GM18498 (cell line): Measurements from ENCODE around the gene ZNF594.
"Not testable (repeated sequence)": the region's sequence is repeated elsewhere in the genome, so short reads cannot be mapped to it uniquely, and the experiment has no call there.

ENCODE experiments used
- ATAC-seq: cut with Tn5 transposase; IDR thresholded peaks from one replicate; pipeline ENCODE4 v1.9.1; 2021; ENCODE audit warnings: mild to moderate bottlenecking, moderate library complexity; ENCODE audit not compliant: unreplicated experiment

ZNF594 gene

DNA sequence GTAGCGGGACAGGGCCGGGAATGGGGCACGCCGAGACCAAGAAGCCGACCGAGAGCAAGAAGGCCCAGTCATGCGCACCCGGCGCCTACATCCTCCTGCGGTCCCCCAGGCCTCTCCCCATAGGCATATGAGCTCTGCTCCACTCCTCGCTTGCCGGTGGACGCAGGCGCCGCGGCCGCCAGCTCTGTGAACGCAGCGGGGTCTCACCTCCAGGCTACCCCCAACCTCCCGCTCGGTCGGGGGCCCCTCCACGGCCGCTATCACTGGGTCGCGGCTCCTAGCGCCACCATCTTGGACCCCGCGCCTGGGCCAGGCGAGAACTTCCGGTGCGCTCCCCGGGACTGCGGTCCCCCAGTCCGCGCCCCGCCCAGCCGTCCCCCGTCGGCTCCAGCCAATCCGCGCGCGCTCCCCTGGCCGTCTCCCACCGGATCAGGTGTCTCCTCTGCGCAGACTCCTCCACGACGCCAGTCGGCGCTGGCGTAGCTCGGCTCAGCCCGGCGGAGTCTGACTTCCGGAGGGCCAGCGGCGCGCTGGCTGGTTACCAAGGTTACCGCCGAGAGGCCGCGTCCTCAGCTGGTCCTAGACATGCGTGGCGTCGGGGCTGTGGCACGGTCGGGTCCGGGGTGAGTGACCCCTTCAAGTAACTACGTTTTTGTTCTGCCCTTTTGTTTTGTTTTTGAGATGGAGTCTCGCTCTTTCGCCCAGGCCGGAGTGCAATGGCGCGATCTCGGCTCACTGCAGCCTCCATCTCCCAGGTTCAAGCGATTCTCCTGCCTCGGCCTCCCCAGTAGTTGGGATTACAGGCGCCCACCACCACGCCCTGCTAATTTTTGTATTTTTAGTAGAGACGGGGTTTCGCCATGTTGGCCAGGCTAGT is at the start of gene ZNF594:
ZNF594 (minus strand) TSS at position 328 of the 877 bp plus-strand sequence. CDS start 7,612 bp downstream, outside the sequence.
- peak; percentile 97 for ATAC-seq

DNA sequence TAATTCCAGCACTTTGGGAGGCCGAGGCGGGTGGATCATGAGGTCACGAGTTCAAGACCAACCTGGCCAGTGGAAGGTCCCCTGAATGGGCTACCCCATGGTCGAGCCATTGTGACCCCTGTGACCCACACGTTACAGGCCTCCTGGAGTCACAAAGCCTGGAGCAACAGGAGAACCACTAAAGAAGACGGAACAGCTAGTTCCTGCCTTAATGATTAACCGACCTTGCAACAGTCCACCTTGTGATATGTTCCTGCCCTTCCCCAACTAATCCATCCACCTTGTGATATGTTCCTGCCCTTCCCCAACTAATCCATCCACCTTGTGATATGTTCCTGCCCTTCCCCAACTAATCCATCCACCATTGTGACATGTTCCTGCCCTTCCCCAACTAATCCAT is 48.1 kb upstream of the ZNF594 start:
- not testable (repeated sequence) for ATAC-seq

DNA sequence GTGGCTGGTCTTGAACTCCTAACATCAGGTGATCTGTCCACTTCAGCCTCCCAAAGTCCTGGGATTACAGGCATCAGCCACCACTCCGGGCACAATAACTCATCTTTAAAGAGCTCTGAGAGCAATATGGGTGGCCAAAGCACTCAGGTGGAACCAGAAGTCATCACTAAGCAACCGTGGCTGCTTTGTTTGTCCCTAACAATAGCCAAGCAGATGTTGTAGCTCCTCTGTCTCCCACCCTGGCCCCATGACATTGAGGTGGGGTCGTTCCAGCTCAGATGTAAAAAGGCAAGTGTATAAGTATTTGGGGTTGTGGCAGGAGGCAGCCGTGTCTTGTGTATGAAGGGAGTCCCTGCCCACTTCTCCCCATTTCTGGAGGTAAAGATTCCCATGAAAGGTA is 46.7 kb upstream of the ZNF594 start:
- ATAC-seq = no peak

DNA sequence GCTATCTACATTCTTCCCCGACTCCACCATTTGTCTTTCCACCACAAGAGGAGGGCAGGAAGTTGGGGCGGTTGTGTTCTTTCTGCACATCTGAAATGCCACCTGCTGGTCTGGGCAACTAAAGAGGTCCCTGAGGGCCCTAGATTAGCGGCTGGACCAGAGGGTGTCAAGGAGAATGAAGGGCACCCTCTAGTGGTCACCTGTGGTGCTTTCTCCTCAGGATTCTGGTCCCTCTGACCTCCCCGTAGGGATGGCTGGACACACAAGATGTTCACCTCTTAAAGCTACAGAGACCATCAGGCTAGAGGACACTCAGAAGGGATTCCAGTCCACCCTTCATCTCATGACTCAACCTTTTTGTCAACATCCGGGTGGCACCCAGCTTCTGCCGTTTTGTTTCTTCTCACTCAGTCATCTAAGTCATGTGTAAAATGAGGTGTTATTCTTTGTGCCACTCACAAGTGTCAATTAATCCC is 45.9 kb upstream of the ZNF594 start:
- peak; percentile 39 for ATAC-seq

DNA sequence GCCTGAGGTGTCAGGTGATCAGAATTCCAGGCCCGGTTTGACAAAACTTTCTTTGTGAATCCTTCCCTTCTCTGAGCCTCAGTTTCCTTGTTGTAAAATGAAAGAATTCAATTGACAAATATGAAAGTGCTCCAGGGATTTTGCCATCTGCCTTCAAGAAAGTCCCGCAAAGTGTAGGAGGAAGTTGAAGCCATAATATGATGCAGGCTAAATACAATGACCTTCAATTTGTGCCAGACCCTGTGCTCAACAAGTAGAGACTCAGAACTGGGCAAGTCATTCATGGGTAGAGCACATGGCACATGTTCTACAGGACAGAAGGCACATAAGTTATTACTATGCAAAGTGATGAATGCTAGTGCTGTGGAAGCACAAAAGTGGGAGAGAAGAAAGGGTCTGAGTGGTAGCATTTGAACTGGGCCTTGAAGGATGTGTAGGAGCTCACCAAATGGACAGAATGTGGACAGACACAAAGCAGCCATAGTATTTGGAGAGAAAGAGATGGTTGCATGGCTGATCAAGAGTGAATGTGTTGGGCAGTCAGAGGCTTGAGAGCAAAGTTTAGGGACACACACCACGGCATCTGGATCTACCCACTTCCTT is 45.4 kb upstream of the ZNF594 start:
- no peak for ATAC-seq

DNA sequence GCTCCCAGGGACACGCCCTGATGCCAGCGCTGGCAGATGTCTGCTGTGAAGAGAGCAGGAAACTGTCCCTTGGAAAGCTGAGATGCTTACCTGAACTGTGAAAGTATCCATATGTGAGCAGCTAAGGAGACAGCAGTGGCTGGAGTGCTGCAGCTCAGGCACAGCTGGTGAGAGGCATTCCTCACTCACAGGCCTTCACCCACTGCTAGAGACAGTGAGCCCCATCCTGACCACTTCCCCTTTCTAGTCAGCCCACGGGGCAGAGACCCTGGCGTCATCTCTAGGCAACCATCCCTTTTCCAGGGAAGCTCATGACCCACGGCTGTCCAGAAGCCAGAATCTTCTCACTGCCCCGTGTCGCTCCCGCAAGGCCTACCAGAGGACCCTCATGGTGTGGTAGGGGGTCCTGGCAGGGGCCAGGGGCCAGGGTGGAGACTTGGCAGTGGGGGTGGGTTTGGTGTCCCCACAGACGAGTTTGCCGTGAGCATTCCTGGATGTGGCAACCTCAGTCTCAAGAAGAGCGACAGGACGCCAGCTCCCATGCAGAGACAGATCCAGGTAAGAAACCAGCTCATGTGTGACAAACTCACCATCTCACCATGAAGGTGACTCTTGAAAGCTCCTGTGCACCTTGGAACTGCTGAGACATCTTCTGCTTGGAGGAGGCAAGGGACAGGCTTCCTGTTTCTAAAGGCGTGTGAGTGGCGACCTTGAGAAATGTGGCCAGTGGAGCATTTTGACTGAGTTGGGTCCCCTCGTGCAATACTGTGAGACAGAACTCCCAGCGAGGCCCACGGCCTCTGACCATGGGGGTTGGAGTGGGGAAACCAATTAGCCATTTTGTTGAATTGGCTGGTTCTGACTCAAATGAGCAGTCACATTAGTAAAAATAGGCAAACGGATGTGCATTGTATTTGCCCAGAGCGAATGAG is 43.2 kb upstream of the ZNF594 start, which contains the start of gene SCIMP:
SCIMP (minus strand) TSS at position 216 of the 932 bp plus-strand sequence; CDS start at position 111, 105 bp downstream.
- ATAC-seq = peak; percentile 70

DNA sequence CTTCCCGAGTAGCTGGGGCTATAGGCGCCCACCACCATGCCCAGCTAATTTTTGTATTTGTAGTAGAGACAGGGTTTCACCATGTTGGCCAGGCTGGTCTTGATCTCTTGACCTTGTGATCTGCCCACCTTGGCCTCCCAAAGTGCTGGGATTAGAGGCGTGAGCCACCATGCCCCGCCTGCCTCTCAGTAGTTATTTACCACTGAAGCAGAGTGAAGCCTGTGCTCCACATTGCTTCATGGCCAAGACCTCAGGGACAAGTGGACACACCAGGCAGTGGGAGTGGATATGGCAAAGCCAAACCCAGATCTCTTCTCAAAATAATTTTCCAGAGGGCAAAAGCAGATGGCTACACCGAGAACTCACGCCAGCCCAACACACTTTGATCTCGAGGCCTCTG is 41.8 kb upstream of the ZNF594 start:
- not testable (repeated sequence) for ATAC-seq

DNA sequence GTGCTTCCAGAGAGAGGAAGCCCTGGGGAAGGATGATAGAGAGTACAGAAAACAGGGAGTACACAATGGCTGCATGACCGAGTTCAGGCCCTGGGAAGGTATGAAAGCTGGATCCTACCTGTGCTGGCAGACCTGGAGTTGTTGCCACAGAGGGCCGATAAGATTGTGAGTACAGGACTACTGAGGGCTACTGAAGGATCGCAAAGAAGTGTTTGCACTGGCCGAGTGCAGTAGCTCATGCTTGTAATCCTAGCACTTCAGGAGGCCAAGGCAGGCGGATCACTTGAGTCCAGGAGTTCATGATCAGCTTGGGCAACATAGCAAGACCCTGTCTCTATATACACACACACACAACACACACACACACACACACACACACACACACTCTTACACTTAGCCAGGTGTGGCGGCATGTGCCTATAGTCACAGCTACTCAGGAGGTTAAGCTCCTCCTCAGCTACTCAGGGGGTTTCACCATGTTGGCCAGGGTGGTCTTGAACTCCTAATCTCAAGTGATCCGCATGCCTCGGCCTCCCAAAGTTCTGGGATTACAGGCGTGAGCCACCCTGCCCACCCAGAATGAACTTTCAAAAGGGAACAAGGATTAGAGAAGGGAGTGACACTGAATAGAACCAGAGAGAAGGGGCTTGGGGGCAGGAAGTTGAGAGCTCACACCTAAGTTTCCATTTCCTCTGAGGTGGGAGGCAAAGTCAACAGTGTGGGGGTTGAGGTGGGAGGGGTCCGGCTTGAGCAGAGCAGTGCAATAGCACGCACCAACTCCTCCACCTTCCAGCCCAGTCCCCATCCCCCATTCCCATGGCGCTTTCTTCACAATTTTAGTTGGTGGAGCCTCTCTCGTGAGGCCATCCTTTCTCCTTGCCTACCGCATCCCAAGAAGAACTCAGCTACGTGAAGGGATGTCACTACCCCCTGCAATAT is 35.5 kb upstream of the ZNF594 start:
- ATAC-seq = peak; percentile 44

DNA sequence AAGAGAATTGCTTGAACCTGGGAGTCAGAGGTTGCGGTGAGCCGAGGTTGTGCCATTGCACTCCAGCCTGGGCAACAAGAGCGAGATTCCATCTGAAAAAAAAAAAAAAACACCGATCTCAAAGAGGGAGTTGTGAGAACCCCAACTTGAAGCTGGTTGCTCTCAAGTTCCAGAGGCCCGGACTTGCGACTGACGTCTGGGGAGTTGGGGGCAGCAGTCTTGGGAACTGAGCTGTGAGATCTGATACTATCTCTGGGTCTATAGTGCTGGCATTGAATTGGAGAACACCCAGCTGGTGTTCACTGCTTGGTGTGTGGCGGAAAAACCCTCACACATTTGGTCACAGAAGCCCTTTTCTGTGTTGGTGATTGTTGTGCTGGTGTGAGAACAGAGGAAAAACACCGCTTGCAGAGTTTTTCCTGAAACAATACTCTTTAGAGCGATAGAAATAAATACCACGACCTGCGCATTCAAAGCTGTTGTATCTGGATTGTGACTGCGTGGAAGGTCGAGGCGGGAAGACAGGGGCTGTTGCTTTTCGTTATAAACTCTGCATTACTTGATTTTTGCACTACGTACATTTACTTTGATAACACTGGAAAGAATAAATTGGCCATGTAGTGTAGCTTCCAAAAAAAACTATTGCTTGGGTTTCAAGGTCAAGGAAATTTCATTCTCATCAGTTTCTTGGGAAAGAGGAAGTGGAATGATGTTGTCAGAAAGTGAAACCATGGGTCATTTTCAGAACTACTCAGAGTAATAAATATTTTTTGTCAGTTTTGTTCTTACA is 34.2 kb upstream of the ZNF594 start:
- peak; percentile 46 for ATAC-seq

DNA sequence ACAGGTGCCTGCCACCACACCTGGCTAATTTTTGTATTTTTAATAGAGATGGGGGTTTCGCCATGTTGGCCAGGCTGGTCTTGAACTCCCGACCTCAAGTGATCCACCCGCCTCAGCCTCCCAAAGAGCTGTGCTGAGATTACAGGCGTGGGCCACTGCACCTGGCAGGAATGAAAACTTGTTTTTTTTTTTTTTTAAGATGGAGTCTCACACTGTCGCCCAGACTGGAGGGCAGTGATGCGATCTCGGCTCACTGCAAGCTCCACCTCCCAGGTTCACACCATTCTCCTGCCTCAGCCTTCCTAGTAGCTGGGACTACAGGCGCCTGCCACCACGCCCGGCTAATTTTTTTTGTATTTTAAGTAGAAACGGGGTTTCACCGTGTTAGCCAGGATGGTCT is 30.2 kb upstream of the ZNF594 start:
- ATAC-seq = not testable (repeated sequence)

DNA sequence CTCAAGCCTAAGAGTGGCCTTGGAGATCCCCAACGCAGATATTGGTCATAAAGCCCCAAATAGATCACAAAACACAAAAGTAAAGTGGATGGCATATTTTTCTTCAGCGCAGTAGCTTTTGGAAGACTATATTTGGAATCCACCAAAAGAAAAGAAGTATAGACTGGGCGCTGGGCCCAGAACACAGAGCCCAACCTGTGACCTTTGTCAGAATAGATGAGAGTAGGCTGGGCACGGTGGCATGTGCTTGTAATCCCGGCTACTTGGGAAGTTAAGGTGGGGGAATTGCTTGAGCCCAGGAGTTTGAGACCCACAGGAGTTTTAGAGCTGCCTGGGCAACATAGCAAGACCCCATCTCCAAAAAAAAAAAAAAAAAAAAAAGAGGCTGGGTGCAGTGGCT is 28.4 kb upstream of the ZNF594 start:
- no peak for ATAC-seq

DNA sequence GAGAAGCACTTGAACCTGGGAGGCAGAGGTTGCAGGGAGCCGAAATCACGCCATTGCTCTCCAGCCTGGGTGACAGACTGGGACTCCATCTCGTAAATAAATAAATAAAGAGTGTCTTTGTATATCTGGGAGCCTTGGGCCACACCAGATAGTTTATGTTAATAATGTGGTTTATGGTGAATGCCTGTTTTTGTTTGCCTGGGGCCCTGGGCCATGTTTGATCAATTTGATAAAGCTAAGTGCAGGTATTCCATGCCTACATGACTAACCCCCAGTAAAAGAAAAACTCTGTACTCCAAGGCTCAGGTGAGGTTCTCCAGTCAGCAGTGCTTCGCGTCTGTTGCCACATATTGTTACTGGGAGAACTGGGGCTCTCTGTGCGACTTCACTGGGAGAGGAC is 27.9 kb upstream of the ZNF594 start:
- no peak for ATAC-seq

DNA sequence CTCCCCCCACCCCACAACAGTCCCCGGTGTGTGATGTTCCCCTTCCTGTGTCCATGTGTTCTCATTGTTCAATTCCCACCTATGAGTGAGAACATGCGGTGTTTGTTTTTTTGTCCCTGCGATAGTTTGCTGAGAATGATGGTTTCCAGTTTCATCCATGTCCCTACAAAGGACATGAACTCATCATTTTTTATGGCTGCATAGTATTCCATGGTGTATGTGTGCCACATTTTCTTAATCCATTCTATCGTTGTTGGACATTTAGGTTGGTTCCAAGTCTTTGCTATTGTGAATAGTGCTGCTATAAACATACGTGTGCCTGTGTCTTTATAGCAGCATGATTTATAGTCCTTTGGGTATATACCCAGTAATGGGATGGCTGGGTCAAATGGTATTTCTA is 25.9 kb upstream of the ZNF594 start:
- not testable (repeated sequence) for ATAC-seq

DNA sequence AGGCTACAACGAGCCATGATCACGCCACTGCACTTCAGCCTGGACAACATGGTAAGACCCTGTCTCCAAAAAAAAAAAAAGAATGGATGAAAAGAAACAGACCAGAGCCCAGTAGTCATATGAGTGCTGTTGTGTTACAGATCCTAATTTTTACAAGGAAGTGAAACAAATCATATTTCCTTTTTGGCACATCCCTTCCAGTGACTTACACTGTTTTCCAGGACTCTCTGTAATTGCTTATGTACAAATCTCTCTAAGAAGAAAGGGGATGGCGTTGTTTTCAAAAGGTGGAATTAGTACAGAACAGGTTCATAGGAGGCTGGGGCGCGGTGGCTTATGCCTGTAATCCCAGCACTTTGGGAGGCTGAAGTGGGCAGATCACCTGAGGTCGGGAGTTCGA is 19.8 kb upstream of the ZNF594 start:
- no peak for ATAC-seq

DNA sequence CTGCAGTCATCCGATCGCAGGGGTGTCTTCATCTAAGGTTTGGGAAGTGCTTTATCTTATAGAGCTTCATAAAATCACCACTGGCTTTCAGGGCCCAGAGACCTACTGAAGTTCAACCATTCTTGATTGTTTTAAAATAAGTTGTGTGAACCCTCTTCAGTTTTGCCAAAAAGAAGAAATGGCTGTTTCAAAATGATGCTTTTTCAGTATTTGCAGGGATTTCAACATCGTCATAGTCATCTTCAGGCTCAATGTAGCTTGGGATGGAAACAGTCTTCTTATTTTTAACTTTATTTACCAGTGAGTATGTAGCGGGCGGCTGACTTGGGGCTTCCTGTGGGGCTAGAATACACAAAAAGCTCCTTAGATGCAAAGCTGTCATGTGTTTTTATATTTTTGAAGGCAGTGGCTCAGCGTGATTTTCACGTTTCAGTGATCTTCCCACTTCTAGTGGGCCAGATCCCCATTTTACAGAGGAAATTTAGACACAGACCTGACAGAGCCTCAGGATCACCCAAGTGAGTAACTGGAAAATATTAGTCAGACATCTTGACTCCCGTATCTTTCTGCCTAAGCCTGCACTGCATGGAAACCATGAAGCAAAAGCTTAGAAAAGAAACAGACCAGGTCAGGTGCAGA is 19.1 kb upstream of the ZNF594 start:
- ATAC-seq = no peak

DNA sequence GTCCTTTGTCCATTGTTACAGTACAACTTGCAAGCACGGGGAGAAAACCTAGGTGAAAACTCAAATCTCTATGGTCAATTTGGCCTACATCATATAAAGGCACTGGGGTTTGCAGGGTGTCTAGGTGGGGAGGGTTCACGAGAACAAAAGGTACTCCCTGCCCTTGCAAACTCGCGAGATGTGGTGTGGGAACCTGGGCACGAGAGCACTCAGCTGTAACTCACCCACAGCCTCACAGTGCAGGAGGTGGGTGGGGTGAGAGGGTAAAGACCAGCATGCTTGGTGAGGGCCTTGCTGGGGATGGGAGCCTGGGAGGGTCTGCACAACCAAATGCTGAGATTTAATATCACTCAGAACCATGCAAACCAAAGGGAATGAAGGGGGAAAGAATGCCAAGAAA is 18.4 kb upstream of the ZNF594 start:
- ATAC-seq = no peak

DNA sequence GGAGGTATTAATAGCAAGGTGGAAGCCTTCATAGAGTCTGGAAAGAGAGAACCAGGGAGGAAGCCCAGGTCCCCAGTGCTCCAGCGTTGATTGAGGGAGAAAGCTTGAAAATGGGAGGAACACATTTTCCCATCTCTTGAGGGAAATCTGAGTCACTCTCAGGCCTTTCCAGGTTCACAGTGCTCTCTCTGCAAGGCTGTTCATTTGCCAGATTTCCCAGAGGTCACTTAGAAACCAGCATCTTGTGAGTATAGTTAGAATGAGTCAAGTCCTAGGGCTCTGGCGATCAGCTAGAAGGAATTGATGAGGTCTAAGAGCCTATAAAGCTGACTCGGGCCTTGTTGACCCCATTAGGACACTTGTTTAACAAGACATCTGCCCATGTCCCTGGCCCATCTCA is 17.7 kb upstream of the ZNF594 start:
- ATAC-seq = no peak

DNA sequence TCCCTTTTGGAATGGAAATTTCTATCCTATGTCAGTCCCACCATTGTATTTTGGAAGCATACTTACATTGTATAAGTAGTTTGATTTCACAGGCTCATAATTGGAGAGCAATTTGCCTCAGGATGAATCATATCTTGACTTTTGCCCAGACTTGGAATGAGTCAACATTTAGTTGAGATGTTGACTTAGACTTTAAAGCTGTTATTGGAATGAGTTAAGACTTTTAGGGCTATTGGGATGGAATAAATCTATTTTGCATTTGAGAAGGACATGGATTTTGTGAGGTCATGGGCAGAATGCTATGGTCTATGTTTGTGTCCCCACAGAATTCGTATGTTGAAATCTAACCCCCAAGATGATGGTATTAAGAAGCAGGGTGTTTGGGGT is 12.2 kb upstream of the ZNF594 start:
- ATAC-seq = no peak
